NB4 (cell line): Measurements from ENCODE around the gene GRIK2.

ENCODE experiments used
- CTCF ChIP-seq: IDR thresholded peaks from one replicate; pipeline ENCODE4 v1.5.1; 2012; ENCODE audit warnings: low read depth, low read length
- MAX ChIP-seq: IDR thresholded peaks from 2 replicates; pipeline ENCODE4 v1.6.1; 2011; ENCODE audit warnings: low read depth, low read length
- MYC ChIP-seq: IDR thresholded peaks from 2 replicates; pipeline ENCODE4 v1.6.1; 2011; ENCODE audit warnings: low read depth, low read length
- POLR2A ChIP-seq: IDR thresholded peaks from 2 replicates; pipeline ENCODE4 v1.6.1; 2011; ENCODE audit warnings: mild to moderate bottlenecking; ENCODE audit not compliant: insufficient read length; ENCODE audit errors: extremely low read depth

- TF ChIP-seq CTCF (no peak), POLR2A (no peak), MAX (no peak), MYC (no peak)
Measured at GRCh38 chr6:101486124-101486523, 92.6 kb downstream of the GRIK2 start.
